Activated CD4-positive, alpha-beta T cell treated with anti-CD3 and anti-CD28 coated beads, Interleukin-2, amount 10 ng/mL, durations not matched to agents 7 days and 5 days (primary cell): Measurements from ENCODE around the gene MYO18B. TPM values are rescaled to one million over a fixed set of nuclear protein-coding genes. Genes with fewer than 3 reads are reported as not detected.

ENCODE experiments used
- CTCF ChIA-PET: fragments of 350-600 bp; sonication (Branson Sonifier 250); formaldehyde crosslinking; loops from one replicate; lab custom pipeline; 2021; ENCODE audit warnings: antibody characterized with exemption; lab: Charles Lee
- POLR2A ChIA-PET: fragments of 350-600 bp; sonication (Branson Sonifier 250); formaldehyde crosslinking; loops from one replicate; lab custom pipeline; 2021; ENCODE audit warnings: antibody characterized with exemption; lab: Charles Lee
- DNase-seq: peaks from one replicate; pipeline ENCODE4 v3.0.0-alpha.2; 2020
- H3K27ac Mint-ChIP-seq: one replicate; pipeline ENCODE4 v1.8.0; 2021; ENCODE audit warnings: mild to moderate bottlenecking, moderate library complexity, mixed read lengths
- H3K27me3 Mint-ChIP-seq: one replicate; pipeline ENCODE4 v1.8.0; 2021; ENCODE audit warnings: mixed read lengths
- H3K36me3 Mint-ChIP-seq: one replicate; pipeline ENCODE4 v1.8.0; 2021; ENCODE audit warnings: low read depth, mixed read lengths
- H3K4me1 Mint-ChIP-seq: one replicate; pipeline ENCODE4 v1.8.0; 2021; ENCODE audit warnings: mixed read lengths
- H3K4me3 Mint-ChIP-seq: one replicate; pipeline ENCODE4 v1.8.0; 2021; ENCODE audit warnings: mild to moderate bottlenecking, moderate library complexity, mixed read lengths
- H3K9me3 Mint-ChIP-seq: one replicate; pipeline ENCODE4 v1.8.0; 2021; ENCODE audit warnings: mixed read lengths
- total RNA-seq, 2 experiments: library from RNA; stranded (reverse); gene quantifications; one replicate each; pipeline ENCODE4 v1.2.3, GENCODE V29; 2021

The MYO18B gene
- total RNA-seq, 2 experiments from 2014 or later = 2.0 TPM

- H3K27ac Mint-ChIP-seq = no peak overlapping the region
- POLR2A ChIA-PET = no interaction called here
- CTCF ChIA-PET = no interaction called here
- no peaks in the 10 kb centered on the region for H3K4me1 Mint-ChIP-seq
- no peak overlapping the region for H3K4me3 Mint-ChIP-seq
- no peak for DNase-seq
- no peaks in the 10 kb centered on the region for H3K9me3 Mint-ChIP-seq
- no peaks in the 10 kb centered on the region for H3K36me3 Mint-ChIP-seq
- peaks cover 5% of the 10 kb centered on the region for H3K27me3 Mint-ChIP-seq
These were observed 198.5 kb downstream of the MYO18B start for GRCh38 chr22:25940479-25940878.

GRCh38 chr22:25941365-25941960 is 199.5 kb downstream of the MYO18B start:
- H3K36me3 Mint-ChIP-seq = no peaks in the 10 kb centered on the region
- peaks cover 5% of the 10 kb centered on the region for H3K27me3 Mint-ChIP-seq
- POLR2A ChIA-PET = no interaction called here
- no peaks in the 10 kb centered on the region for H3K4me1 Mint-ChIP-seq
- no peak overlapping the region for H3K27ac Mint-ChIP-seq
- no peaks in the 10 kb centered on the region for H3K9me3 Mint-ChIP-seq
- CTCF ChIA-PET = no interaction called here
- no peak overlapping the region for H3K4me3 Mint-ChIP-seq
- no peak for DNase-seq

- peaks cover 5% of the 10 kb centered on the region for H3K27me3 Mint-ChIP-seq
- H3K9me3 Mint-ChIP-seq = no peaks in the 10 kb centered on the region
- no peak for DNase-seq
- H3K27ac Mint-ChIP-seq = no peak overlapping the region
- no peaks in the 10 kb centered on the region for H3K4me1 Mint-ChIP-seq
- CTCF ChIA-PET = no interaction called here
- H3K4me3 Mint-ChIP-seq = no peak overlapping the region
- POLR2A ChIA-PET = no interaction called here
- no peaks in the 10 kb centered on the region for H3K36me3 Mint-ChIP-seq
These were observed 200.3 kb downstream of the MYO18B start for GRCh38 chr22:25942115-25942855.

GRCh38 chr22:25942856-25943411 is 200.9 kb downstream of the MYO18B start:
- H3K36me3 Mint-ChIP-seq = no peaks in the 10 kb centered on the region
- no peaks in the 10 kb centered on the region for H3K4me1 Mint-ChIP-seq
- no peak overlapping the region for H3K4me3 Mint-ChIP-seq
- H3K27me3 Mint-ChIP-seq = peaks cover 5% of the 10 kb centered on the region
- CTCF ChIA-PET = no interaction called here
- DNase-seq = no peak
- H3K27ac Mint-ChIP-seq = no peak overlapping the region
- POLR2A ChIA-PET = no interaction called here
- H3K9me3 Mint-ChIP-seq = no peaks in the 10 kb centered on the region

- Mint-ChIP-seq H3K4me1 (no peaks in the 10 kb centered on the region), H3K27ac (no peak overlapping the region), H3K36me3 (no peaks in the 10 kb centered on the region), H3K27me3 (no peaks in the 10 kb centered on the region), H3K9me3 (no peaks in the 10 kb centered on the region), H3K4me3 (no peak overlapping the region)
- ChIA-PET POLR2A (no interaction called here), CTCF (no interaction called here)
- no peak for DNase-seq
These were observed 208.1 kb downstream of the MYO18B start for GRCh38 chr22:25950111-25950510.

DNA sequence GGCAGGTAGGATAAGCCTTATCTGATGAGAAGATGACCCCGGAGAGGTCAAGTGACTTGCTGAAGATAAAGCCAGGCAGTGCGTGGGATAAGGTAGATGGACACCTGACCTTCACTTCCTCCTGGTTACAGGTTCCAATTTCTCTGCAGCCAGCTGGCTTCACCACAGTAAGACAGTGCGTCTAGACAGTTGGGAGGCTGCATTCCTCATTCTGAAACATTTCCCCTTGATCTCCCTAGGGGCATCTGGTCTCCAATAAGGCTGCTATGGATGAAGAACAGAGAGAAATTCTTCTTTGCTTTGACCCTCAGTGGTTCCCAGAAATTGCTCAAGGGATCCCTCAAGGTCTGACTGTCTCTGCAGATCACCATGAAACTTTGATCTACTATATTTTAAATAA is 211.3 kb downstream of the MYO18B start:
- Mint-ChIP-seq H3K27me3 (no peaks in the 10 kb centered on the region), H3K4me1 (no peaks in the 10 kb centered on the region), H3K27ac (no peak overlapping the region), H3K36me3 (no peaks in the 10 kb centered on the region), H3K4me3 (no peak overlapping the region), H3K9me3 (no peaks in the 10 kb centered on the region)
- ChIA-PET CTCF (no interaction called here), POLR2A (no interaction called here)
- no peak for DNase-seq

- DNase-seq = no peak
- no peaks in the 10 kb centered on the region for H3K36me3 Mint-ChIP-seq
- ChIA-PET CTCF (no interaction called here), POLR2A (no interaction called here)
- no peak overlapping the region for H3K27ac Mint-ChIP-seq
- H3K4me1 Mint-ChIP-seq = no peaks in the 10 kb centered on the region
- H3K27me3 Mint-ChIP-seq = no peaks in the 10 kb centered on the region
- no peak overlapping the region for H3K4me3 Mint-ChIP-seq
- H3K9me3 Mint-ChIP-seq = no peaks in the 10 kb centered on the region
These were observed 211.9 kb downstream of the MYO18B start for GRCh38 chr22:25953919-25954318.

GRCh38 chr22:25955323-25955722 is 213.3 kb downstream of the MYO18B start:
- H3K9me3 Mint-ChIP-seq = no peaks in the 10 kb centered on the region
- no peak for DNase-seq
- ChIA-PET POLR2A (no interaction called here), CTCF (no interaction called here)
- no peaks in the 10 kb centered on the region for H3K4me1 Mint-ChIP-seq
- H3K36me3 Mint-ChIP-seq = no peaks in the 10 kb centered on the region
- H3K27ac Mint-ChIP-seq = no peak overlapping the region
- no peaks in the 10 kb centered on the region for H3K27me3 Mint-ChIP-seq
- no peak overlapping the region for H3K4me3 Mint-ChIP-seq

DNA sequence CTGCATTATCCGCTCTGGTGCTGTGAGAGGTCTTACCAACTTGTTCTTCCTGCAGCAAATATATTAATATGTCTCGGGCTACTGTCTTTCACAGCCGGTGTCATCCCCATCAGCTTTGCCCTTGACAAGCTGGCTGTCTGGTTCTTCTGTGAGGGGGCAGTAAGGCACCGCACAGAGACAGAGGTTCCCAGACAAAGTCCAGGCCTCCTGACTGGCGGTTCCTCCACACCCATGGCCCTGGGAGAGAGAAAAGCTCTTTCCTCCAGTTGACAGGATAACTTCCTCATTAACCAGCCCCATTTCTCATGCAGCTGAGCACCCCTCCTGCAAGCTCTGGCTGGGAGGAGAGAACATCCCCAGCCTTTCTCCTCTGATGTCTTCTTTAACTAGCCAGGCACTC is 214.8 kb downstream of the MYO18B start:
- H3K4me3 Mint-ChIP-seq = no peak overlapping the region
- H3K36me3 Mint-ChIP-seq = no peaks in the 10 kb centered on the region
- POLR2A ChIA-PET = no interaction called here
- CTCF ChIA-PET = no interaction called here
- no peak overlapping the region for H3K27ac Mint-ChIP-seq
- no peaks in the 10 kb centered on the region for H3K9me3 Mint-ChIP-seq
- no peaks in the 10 kb centered on the region for H3K27me3 Mint-ChIP-seq
- H3K4me1 Mint-ChIP-seq = no peaks in the 10 kb centered on the region
- no peak for DNase-seq

- H3K4me3 Mint-ChIP-seq = no peak overlapping the region
- no peaks in the 10 kb centered on the region for H3K4me1 Mint-ChIP-seq
- ChIA-PET CTCF (interaction anchor here (0.6 kb wide), 1 partner anchor 95 kb away, joined by 4 read pairs; no protein-coding TSS in a partner anchor), POLR2A (no interaction called here)
- DNase-seq = no peak
- no peaks in the 10 kb centered on the region for H3K36me3 Mint-ChIP-seq
- peaks cover 10% of the 10 kb centered on the region for H3K9me3 Mint-ChIP-seq
- H3K27me3 Mint-ChIP-seq = peaks cover 3% of the 10 kb centered on the region
- no peak overlapping the region for H3K27ac Mint-ChIP-seq
These were observed 218.1 kb downstream of the MYO18B start for GRCh38 chr22:25959818-25960774.

DNA sequence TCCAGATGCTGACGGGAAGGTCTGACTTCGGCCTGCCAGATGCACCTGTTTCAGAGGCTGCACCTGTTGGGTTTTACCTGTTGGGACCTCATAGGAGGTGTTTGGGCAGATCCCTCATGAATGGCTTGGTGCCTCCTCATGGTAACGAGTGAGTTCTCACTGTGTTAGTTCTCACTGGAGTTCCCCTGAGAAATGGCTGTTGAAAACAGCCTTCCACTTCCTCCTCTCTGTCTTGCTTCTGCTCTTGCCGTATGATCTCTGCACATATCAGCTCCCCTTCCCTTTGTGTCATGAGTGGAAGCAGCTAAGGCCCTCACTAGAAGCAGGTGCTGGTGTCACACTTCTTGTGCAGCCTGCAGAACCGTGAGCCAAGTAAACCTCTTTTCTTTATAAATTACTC is 219.7 kb downstream of the MYO18B start:
- H3K27me3 Mint-ChIP-seq = peaks cover 5% of the 10 kb centered on the region
- no peak overlapping the region for H3K27ac Mint-ChIP-seq
- no peak overlapping the region for H3K4me3 Mint-ChIP-seq
- ChIA-PET CTCF (no interaction called here), POLR2A (no interaction called here)
- no peak for DNase-seq
- H3K36me3 Mint-ChIP-seq = no peaks in the 10 kb centered on the region
- peaks cover 10% of the 10 kb centered on the region for H3K9me3 Mint-ChIP-seq
- peaks cover 9% of the 10 kb centered on the region for H3K4me1 Mint-ChIP-seq

DNA sequence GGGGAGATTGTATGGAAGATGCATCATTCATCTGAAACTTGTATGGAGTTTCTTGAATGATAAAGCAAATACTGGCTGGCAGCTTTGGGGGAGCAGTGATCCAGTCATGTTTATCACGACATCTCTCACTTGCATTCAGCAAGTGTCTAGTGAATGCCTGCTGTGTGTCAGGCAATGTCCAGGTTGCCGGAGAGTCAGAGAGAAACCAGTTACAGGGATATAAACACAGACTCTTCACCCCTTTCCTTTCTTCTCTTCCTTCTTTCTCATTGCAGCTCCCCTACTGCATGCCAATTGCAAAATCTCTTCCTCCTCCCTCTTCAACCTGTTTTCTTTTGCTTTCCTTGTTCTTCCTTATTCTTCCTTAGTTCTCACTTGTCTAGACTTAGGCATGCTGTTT is 220.7 kb downstream of the MYO18B start:
- CTCF ChIA-PET = no interaction called here
- H3K4me3 Mint-ChIP-seq = no peak overlapping the region

More for the DNA sequence above, 220.7 kb downstream of the MYO18B start:
- Mint-ChIP-seq H3K36me3 (peaks cover 2% of the 10 kb centered on the region), H3K27me3 (peaks cover 5% of the 10 kb centered on the region), H3K9me3 (peaks cover 10% of the 10 kb centered on the region), H3K4me1 (peaks cover 16% of the 10 kb centered on the region), H3K27ac (no peak overlapping the region)
- POLR2A ChIA-PET = no interaction called here
- DNase-seq = no peak
